K562 (cell line): ENCODE measurements around the gene ARHGEF40. TPM values are rescaled to one million over a fixed set of nuclear protein-coding genes. Genes with fewer than 3 reads are reported as not detected.

Experiments used
- ATAC-seq: fragments of 200-7000 bp; cut with Tn5 transposase; 3 replicates; pipeline ENCODE4 v1.9.1; 2020; ENCODE audit warnings: moderate library complexity
- BruUV-seq: library from RNA; stranded (reverse); fragments of 400-500 nt; replicated peaks from 2 replicates; lab custom pipeline; 2021; lab: Mats Ljungman, UMichigan
- CTCF ChIA-PET: fragments of 300-600 bp; formaldehyde crosslinking; extraction: SDS; loops from one replicate; lab custom pipeline; 2021; ENCODE audit warnings: low intra/inter-chr PET ratio; lab: Yijun Ruan, JAX
- POLR2A ChIA-PET: fragments of 300-600, 350-650 bp; sonication (Branson Sonifier 250); formaldehyde crosslinking; extraction: SDS; loops from one replicate; lab custom pipeline; 2021; ENCODE audit warnings: antibody characterized with exemption, inconsistent platforms; lab: Yijun Ruan, JAX
- DNase-seq, 4 experiments: peaks; one replicate each; pipeline versions ENCODE4 v3.0.0 to v3.0.0-alpha.2; 2011 to 2018; ENCODE audit warnings: low spot score in 3 of 4, mixed read lengths in 3 of 4; ENCODE audit errors: extremely low read depth in 1 of 4
- FAIRE-seq: peaks from 2 replicates; lab custom pipeline; 2011; peaks lifted over from hg19 to GRCh38; lab: Jason Lieb, UNC
- H2AFZ ChIP-seq: 2 replicates; pipeline ENCODE4 v1.6.0; 2011; ENCODE audit warnings: low read depth, low read length, control low read depth, inconsistent platforms
- H3K27ac ChIP-seq: fragments of 200-600 bp; 3 replicates; pipeline ENCODE4 v1.8.0; 2011; ENCODE audit warnings: low read depth, mild to moderate bottlenecking, control low read depth, inconsistent platforms, low read length, moderate library complexity, mixed read lengths; ENCODE audit errors: extremely low read depth
- H3K27me3 ChIP-seq, 2 experiments: fragments of 300-600 bp in 1 of 2; 2 replicates in 1 of 2; 3 replicates in 1 of 2; pipeline versions ENCODE4 v1.6.0 to v1.8.0; 2011; ENCODE audit warnings: inconsistent platforms in 2 of 2, low read length in 2 of 2, mild to moderate bottlenecking in 1 of 2, mixed read lengths in 1 of 2, moderate library complexity in 1 of 2; ENCODE audit not compliant: control insufficient read depth in 2 of 2, insufficient read depth in 2 of 2
- H3K36me3 ChIP-seq: fragments of 300-600 bp; 3 replicates; pipeline ENCODE4 v1.8.0; 2011; ENCODE audit warnings: mild to moderate bottlenecking, low read length, inconsistent platforms; ENCODE audit not compliant: control insufficient read depth, insufficient read depth
- H3K4me1 ChIP-seq, 2 experiments: fragments of 200-600 bp in 1 of 2; replicated peaks in 1 of 2; 2 replicates in 1 of 2; 3 replicates in 1 of 2; pipeline versions ENCODE4 v1.5.1 to v1.8.0; 2011; ENCODE audit warnings: inconsistent platforms in 2 of 2, low read length in 2 of 2, mild to moderate bottlenecking in 1 of 2, mixed read lengths in 1 of 2, moderate library complexity in 1 of 2; ENCODE audit not compliant: control insufficient read depth in 2 of 2, insufficient read depth in 2 of 2
- H3K4me2 ChIP-seq: 2 replicates; pipeline ENCODE4 v1.6.1; 2011; ENCODE audit warnings: low read length, control low read depth, inconsistent platforms, mixed read lengths; ENCODE audit not compliant: insufficient read depth
- H3K4me3 ChIP-seq: fragments of 200-600 bp; sonication (generic), shearing (Covaris generic); 2 replicates; pipeline ENCODE4 v1.5.1; 2016; ENCODE audit warnings: control low read depth, inconsistent platforms
- H3K79me2 ChIP-seq: fragments of 200-600 bp; 3 replicates; pipeline ENCODE4 v1.8.0; 2011; ENCODE audit warnings: low read length, inconsistent platforms; ENCODE audit not compliant: control insufficient read depth, insufficient read depth
- H3K9ac ChIP-seq, 2 experiments: 2 replicates each; pipeline versions ENCODE4 v1.6.0 to v1.6.1; 2011; ENCODE audit warnings: low read depth in 2 of 2, low read length in 2 of 2, control low read depth in 1 of 2, inconsistent platforms in 1 of 2, mild to moderate bottlenecking in 1 of 2, mixed read lengths in 1 of 2; ENCODE audit not compliant: insufficient read depth in 1 of 2
- H3K9me1 ChIP-seq: one replicate; pipeline ENCODE4 v1.6.0; 2011; ENCODE audit warnings: inconsistent platforms, mild to moderate bottlenecking, low read length, moderate library complexity; ENCODE audit not compliant: control insufficient read depth, insufficient read depth
- H3K9me3 ChIP-seq: replicated peaks from 2 replicates; pipeline ENCODE4 v1.5.1; 2011; ENCODE audit warnings: low read depth, low read length, inconsistent platforms; ENCODE audit not compliant: control insufficient read depth, insufficient read depth
- H4K20me1 ChIP-seq: replicated peaks from 2 replicates; pipeline ENCODE4 v1.6.1; 2011; ENCODE audit warnings: low read length, inconsistent platforms, mixed read lengths; ENCODE audit not compliant: control insufficient read depth, insufficient read depth
- CHD4 ChIP-seq: fragments of 200-600 bp; sonication (generic); IDR thresholded peaks from 3 replicates; pipeline ENCODE4 v1.6.1; 2012; ENCODE audit warnings: low read depth, mild to moderate bottlenecking, mixed read lengths, low read length, inconsistent platforms; ENCODE audit not compliant: insufficient read depth, insufficient replicate concordance, poor library complexity, severe bottlenecking
- FUS ChIP-seq: fragments of 200-400 bp; formaldehyde crosslinking; optimal IDR thresholded peaks from 2 replicates; pipeline ENCODE3; 2017; ENCODE audit warnings: low read depth, low read length
- GATAD2B ChIP-seq: fragments of 450-650 bp; IDR thresholded peaks from 2 replicates; pipeline ENCODE4 v1.6.1; 2017; ENCODE audit warnings: mild to moderate bottlenecking, borderline replicate concordance
- NFYB ChIP-seq: IDR thresholded peaks from 2 replicates; pipeline ENCODE4 v1.6.1; 2011; ENCODE audit warnings: mild to moderate bottlenecking, moderate library complexity; ENCODE audit not compliant: insufficient read length; ENCODE audit errors: extremely low read depth
- TAF1 ChIP-seq: IDR thresholded peaks from 2 replicates; pipeline ENCODE4 v1.6.1; 2011; ENCODE audit warnings: mild to moderate bottlenecking, low read length, moderate library complexity; ENCODE audit not compliant: insufficient read depth, control insufficient read depth, severe bottlenecking; ENCODE audit errors: extremely low read depth
- TAF7 ChIP-seq: fragments of 450-650 bp; IDR thresholded peaks from 2 replicates; pipeline ENCODE4 v1.6.1; 2016; ENCODE audit warnings: missing genetic modification characterization, missing compliant biosample characterization
- TSC22D4 ChIP-seq: fragments of 450-650 bp; IDR thresholded peaks from 2 replicates; pipeline ENCODE4 v1.6.1; 2016; ENCODE audit warnings: missing genetic modification characterization, missing biosample characterization, control low read depth
- XRCC5 ChIP-seq: fragments of 200-400 bp; formaldehyde crosslinking; IDR thresholded peaks from 2 replicates; pipeline ENCODE4 v1.6.1; 2017; ENCODE audit warnings: low read depth, mild to moderate bottlenecking, low read length
- ZNF175 ChIP-seq: fragments of 200-800 bp; sonication (Bioruptor generic); IDR thresholded peaks from 2 replicates; pipeline ENCODE4 v1.6.1; 2016; ENCODE audit warnings: low read depth, mild to moderate bottlenecking, missing genetic modification characterization, missing compliant biosample characterization
- ZNF232 ChIP-seq: sonication (generic); formaldehyde crosslinking; IDR thresholded peaks from 2 replicates; pipeline ENCODE4 v1.8.0; 2022; ENCODE audit warnings: mild to moderate bottlenecking, missing genetic modification reagents
- WGBS: fragments of 100-300 bp; shearing (Covaris generic); methylation state at CpG from one replicate; pipeline ENCODE4 v1.1.6; 2016; ENCODE audit warnings: low coverage, mixed read lengths; ENCODE audit not compliant: insufficient coverage; ENCODE audit errors: missing lambda C conversion rate; 5-methylcytosine and 5-hydroxymethylcytosine counted together
- in situ Hi-C: fragments of 300-500 bp; cut with MboI; formaldehyde crosslinking; loops from 4 replicates; pipeline ENCODE4 v1.15.0; 2018; ENCODE audit warnings: inconsistent platforms, mixed read lengths
- intact Hi-C: fragments of 100-400 bp; cut with micrococcal nuclease; formaldehyde crosslinking; loops from 2 replicates; pipeline ENCODE4 v1.14.2; 2022
- polyA plus RNA-seq, 8 experiments: library from polyadenylated mRNA; depleted of rRNA in 4 of 8; stranded (reverse) in 5 of 8; unstranded in 3 of 8; fragments of >200 nt; fragmentation: Nextera tagmentation in 2 of 8; fragmentation: Illumina TruSeq in 1 of 8; extraction: Ambion mirVana in 2 of 8; extraction: Trizol in 1 of 8; gene quantifications; 2 replicates each; pipeline versions ENCODE4 v1.2.1 to v1.2.3, GENCODE V29; 2011 to 2014; ENCODE audit warnings: inconsistent platforms in 1 of 8, missing spikeins in 1 of 8
- total RNA-seq, 7 experiments: library from RNA; depleted of rRNA in 6 of 7; stranded (reverse); fragments of >200 nt in 6 of 7; fragmentation: Illumina TruSeq in 2 of 7; extraction: Trizol in 2 of 7; gene quantifications; 2 replicates each; pipeline versions ENCODE4 v1.2.1 to v1.2.3, GENCODE V29; 2011 to 2021; ENCODE audit warnings: low replicate concordance in 1 of 7
- TF ChIP-seq, protein P1 (sequence below): fragments of 250-450 bp; sonication (Bioruptor Pico); IDR thresholded peaks from 2 replicates; pipeline ENCODE4 v1.8.0; 2022; ENCODE audit warnings: moderate library complexity, mild to moderate bottlenecking, inconsistent platforms
- TF ChIP-seq, protein P2 (sequence below): sonication (generic); formaldehyde crosslinking; IDR thresholded peaks from 2 replicates; pipeline ENCODE4 v1.8.1; 2022; ENCODE audit warnings: missing genetic modification reagents
- TF ChIP-seq, protein P3 (sequence below): sonication (generic); formaldehyde crosslinking; IDR thresholded peaks from 2 replicates; pipeline ENCODE4 v1.8.1; 2023; ENCODE audit warnings: mild to moderate bottlenecking, missing genetic modification reagents
- TF ChIP-seq, protein P4 (sequence below): fragments of 250-450 bp; sonication (Bioruptor Pico); IDR thresholded peaks from 2 replicates; pipeline ENCODE4 v1.5.0; 2020; ENCODE audit warnings: mild to moderate bottlenecking, borderline replicate concordance
- TF ChIP-seq, protein P5 (sequence below): fragments of 450-650 bp; IDR thresholded peaks from 2 replicates; pipeline ENCODE4 v1.6.1; 2017; ENCODE audit warnings: mild to moderate bottlenecking, moderate library complexity

The ARHGEF40 gene
- total and polyA plus RNA-seq, 9 of the 15 experiments (the other 6 are each of a cell fraction or from before 2014, with no cell fraction given) = 0.42 to 6.3 (median 3.8) TPM

DNA sequence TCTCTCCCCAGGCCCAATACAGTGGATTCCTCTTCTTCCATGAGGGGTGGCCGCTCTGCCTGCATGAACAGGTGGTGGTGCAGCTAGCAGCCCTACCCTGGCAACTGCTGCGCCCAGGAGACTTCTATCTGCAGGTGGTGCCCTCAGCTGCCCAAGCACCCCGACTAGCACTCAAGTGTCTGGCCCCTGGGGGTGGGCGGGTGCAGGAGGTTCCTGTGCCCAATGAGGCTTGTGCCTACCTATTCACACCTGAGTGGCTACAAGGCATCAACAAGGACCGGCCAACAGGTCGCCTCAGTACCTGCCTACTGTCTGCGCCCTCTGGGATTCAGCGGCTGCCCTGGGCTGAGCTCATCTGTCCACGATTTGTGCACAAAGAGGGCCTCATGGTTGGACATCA is 3.8 kb downstream of the ARHGEF40 start:
- no peak overlapping the region for H2AFZ ChIP-seq
- no peaks in the 10 kb centered on the region for H3K9me3 ChIP-seq
- no peak overlapping the region for H3K4me3 ChIP-seq
- in situ Hi-C loops (no loop called here), intact Hi-C loops (no loop called here)
- no peak for DNase-seq
- no peaks in the 10 kb centered on the region; the same call in 2 of the 3 replicates for H3K79me2 ChIP-seq
- BruUV-seq = no TSS peak
- no peak overlapping the region; a peak in 1 of 4 replicates for H3K9ac ChIP-seq
- H3K4me1 ChIP-seq = peaks cover 0 to 37% of the 10 kb centered on the region in 2 experiments; a peak in 3 of 5 replicates
- no peaks in the 10 kb centered on the region for H3K36me3 ChIP-seq
- H3K4me2 ChIP-seq = no peak overlapping the region
- ATAC-seq = no peak
- FAIRE-seq = no peak
- WGBS = 56% methylated on average over 4 of the region's 9 CpGs
- ChIA-PET POLR2A (interaction anchor here (0.9 to 1.3 kb wide), 2 partner anchors 8 to 13 kb away, joined by 3 to 4 read pairs; no protein-coding TSS in a partner anchor), CTCF (no interaction called here)
- H3K27me3 ChIP-seq = no peaks in the 10 kb centered on the region
- H4K20me1 ChIP-seq = no peaks in the 10 kb centered on the region
- H3K27ac ChIP-seq = no peak overlapping the region
- no peaks in the 10 kb centered on the region for H3K9me1 ChIP-seq
- no peak for TF ChIP-seq ZNF175 (CRISPR knock-in tag)
- TF ChIP-seq, protein P1, sequence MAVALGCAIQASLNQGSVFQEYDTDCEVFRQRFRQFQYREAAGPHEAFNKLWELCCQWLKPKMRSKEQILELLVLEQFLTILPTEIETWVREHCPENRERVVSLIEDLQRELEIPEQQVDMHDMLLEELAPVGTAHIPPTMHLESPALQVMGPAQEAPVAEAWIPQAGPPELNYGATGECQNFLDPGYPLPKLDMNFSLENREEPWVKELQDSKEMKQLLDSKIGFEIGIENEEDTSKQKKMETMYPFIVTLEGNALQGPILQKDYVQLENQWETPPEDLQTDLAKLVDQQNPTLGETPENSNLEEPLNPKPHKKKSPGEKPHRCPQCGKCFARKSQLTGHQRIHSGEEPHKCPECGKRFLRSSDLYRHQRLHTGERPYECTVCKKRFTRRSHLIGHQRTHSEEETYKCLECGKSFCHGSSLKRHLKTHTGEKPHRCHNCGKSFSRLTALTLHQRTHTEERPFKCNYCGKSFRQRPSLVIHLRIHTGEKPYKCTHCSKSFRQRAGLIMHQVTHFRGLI (CRISPR knock-in tag) = no peak
- no peak for TF ChIP-seq FUS
- TF ChIP-seq NFYB = no peak
- TF ChIP-seq TAF7 = no peak
- TF ChIP-seq, protein P2, sequence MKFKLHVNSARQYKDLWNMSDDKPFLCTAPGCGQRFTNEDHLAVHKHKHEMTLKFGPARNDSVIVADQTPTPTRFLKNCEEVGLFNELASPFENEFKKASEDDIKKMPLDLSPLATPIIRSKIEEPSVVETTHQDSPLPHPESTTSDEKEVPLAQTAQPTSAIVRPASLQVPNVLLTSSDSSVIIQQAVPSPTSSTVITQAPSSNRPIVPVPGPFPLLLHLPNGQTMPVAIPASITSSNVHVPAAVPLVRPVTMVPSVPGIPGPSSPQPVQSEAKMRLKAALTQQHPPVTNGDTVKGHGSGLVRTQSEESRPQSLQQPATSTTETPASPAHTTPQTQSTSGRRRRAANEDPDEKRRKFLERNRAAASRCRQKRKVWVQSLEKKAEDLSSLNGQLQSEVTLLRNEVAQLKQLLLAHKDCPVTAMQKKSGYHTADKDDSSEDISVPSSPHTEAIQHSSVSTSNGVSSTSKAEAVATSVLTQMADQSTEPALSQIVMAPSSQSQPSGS (CRISPR knock-in tag) = no peak
- TF ChIP-seq, protein P3, sequence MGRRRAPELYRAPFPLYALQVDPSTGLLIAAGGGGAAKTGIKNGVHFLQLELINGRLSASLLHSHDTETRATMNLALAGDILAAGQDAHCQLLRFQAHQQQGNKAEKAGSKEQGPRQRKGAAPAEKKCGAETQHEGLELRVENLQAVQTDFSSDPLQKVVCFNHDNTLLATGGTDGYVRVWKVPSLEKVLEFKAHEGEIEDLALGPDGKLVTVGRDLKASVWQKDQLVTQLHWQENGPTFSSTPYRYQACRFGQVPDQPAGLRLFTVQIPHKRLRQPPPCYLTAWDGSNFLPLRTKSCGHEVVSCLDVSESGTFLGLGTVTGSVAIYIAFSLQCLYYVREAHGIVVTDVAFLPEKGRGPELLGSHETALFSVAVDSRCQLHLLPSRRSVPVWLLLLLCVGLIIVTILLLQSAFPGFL (CRISPR knock-in tag) = no peak
- TF ChIP-seq, protein P4, sequence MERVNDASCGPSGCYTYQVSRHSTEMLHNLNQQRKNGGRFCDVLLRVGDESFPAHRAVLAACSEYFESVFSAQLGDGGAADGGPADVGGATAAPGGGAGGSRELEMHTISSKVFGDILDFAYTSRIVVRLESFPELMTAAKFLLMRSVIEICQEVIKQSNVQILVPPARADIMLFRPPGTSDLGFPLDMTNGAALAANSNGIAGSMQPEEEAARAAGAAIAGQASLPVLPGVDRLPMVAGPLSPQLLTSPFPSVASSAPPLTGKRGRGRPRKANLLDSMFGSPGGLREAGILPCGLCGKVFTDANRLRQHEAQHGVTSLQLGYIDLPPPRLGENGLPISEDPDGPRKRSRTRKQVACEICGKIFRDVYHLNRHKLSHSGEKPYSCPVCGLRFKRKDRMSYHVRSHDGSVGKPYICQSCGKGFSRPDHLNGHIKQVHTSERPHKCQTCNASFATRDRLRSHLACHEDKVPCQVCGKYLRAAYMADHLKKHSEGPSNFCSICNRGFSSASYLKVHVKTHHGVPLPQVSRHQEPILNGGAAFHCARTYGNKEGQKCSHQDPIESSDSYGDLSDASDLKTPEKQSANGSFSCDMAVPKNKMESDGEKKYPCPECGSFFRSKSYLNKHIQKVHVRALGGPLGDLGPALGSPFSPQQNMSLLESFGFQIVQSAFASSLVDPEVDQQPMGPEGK (CRISPR knock-in tag) = no peak
- TF ChIP-seq TSC22D4 (tag) = no peak
- TF ChIP-seq XRCC5 = no peak
- no peak for TF ChIP-seq ZNF232 (CRISPR knock-in tag)
- TF ChIP-seq CHD4 = no peak
- no peak for TF ChIP-seq GATAD2B
- no peak for TF ChIP-seq TAF1
- TF ChIP-seq, protein P5, sequence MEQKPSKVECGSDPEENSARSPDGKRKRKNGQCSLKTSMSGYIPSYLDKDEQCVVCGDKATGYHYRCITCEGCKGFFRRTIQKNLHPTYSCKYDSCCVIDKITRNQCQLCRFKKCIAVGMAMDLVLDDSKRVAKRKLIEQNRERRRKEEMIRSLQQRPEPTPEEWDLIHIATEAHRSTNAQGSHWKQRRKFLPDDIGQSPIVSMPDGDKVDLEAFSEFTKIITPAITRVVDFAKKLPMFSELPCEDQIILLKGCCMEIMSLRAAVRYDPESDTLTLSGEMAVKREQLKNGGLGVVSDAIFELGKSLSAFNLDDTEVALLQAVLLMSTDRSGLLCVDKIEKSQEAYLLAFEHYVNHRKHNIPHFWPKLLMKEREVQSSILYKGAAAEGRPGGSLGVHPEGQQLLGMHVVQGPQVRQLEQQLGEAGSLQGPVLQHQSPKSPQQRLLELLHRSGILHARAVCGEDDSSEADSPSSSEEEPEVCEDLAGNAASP = no peak
